GM03348 (cell line): ENCODE measurements around the gene FARS2.
A peak's percentile ranks its signal among the peaks of the same experiment; 100 is the strongest.

ENCODE experiments used
- DNase-seq: peaks from one replicate; pipeline ENCODE4 v3.0.0; 2012; ENCODE audit warnings: low spot score

The FARS2 gene

GRCh38 chr6:5249451-5250122 is 11.7 kb upstream of the FARS2 start:
- DNase-seq = no peak

GRCh38 chr6:5250451-5250850 is 10.9 kb upstream of the FARS2 start:
- no peak for DNase-seq

GRCh38 chr6:5250911-5251310 is 10.4 kb upstream of the FARS2 start:
- DNase-seq = no peak

GRCh38 chr6:5256952-5257351 is 4.4 kb upstream of the FARS2 start:
- no peak for DNase-seq

- no peak for DNase-seq
These were observed 3.9 kb upstream of the FARS2 start for GRCh38 chr6:5257400-5257799.

GRCh38 chr6:5259428-5259827 is 1.9 kb upstream of the FARS2 start:
- no peak for DNase-seq

GRCh38 chr6:5260111-5260620 is 1.1 kb upstream of the FARS2 start:
- peak; percentile 70 for DNase-seq

GRCh38 chr6:5261545-5262109 is 314 bp downstream of the FARS2 start:
- DNase-seq = no peak

GRCh38 chr6:5266423-5266822 is 5.1 kb downstream of the FARS2 start:
- DNase-seq = no peak

GRCh38 chr6:5270093-5270680 is 8.9 kb downstream of the FARS2 start:
- no peak for DNase-seq

- DNase-seq = no peak
These were observed 10.6 kb downstream of the FARS2 start for GRCh38 chr6:5271926-5272325.

- DNase-seq = no peak
These were observed 12.9 kb downstream of the FARS2 start for GRCh38 chr6:5274231-5274630.

- no peak for DNase-seq
These were observed 14.2 kb downstream of the FARS2 start for GRCh38 chr6:5275497-5275896.

GRCh38 chr6:5276581-5276980 is 15.3 kb downstream of the FARS2 start:
- DNase-seq = no peak

GRCh38 chr6:5277589-5277988 is 16.3 kb downstream of the FARS2 start:
- no peak for DNase-seq

GRCh38 chr6:5278047-5278446 is 16.7 kb downstream of the FARS2 start:
- no peak for DNase-seq

- DNase-seq = no peak
These were observed 17.3 kb downstream of the FARS2 start for GRCh38 chr6:5278565-5279120.

- no peak for DNase-seq
These were observed 18.6 kb downstream of the FARS2 start for GRCh38 chr6:5279891-5280338.

- no peak for DNase-seq
These were observed 19.6 kb downstream of the FARS2 start for GRCh38 chr6:5280920-5281319.

- no peak for DNase-seq
These were observed 20.9 kb downstream of the FARS2 start for GRCh38 chr6:5282191-5282623.

GRCh38 chr6:5285081-5285480 is 23.8 kb downstream of the FARS2 start:
- DNase-seq = no peak

GRCh38 chr6:5285526-5285925 is 24.2 kb downstream of the FARS2 start:
- DNase-seq = no peak

GRCh38 chr6:5286780-5287179 is 25.5 kb downstream of the FARS2 start:
- no peak for DNase-seq
